Fibroblast of skin of back (primary cell): ENCODE data around the gene FOXB2. TPM values are rescaled to one million over a fixed set of nuclear protein-coding genes. Genes with fewer than 3 reads are reported as not detected.
"Not testable (repeated sequence)": the region's sequence is repeated elsewhere in the genome, so short reads cannot be mapped to it uniquely, and the experiment has no call there.

Experiments used
- DNase-seq: peaks from one replicate; pipeline ENCODE4 v3.0.0-alpha.2; 2013
- polyA plus RNA-seq, 2 experiments: library from polyadenylated mRNA; unstranded; fragments of 120-200 nt; gene quantifications; one replicate each; pipeline ENCODE4 v1.2.1, GENCODE V29; 2013; ENCODE audit not compliant: insufficient read length in 2 of 2

The FOXB2 gene
- polyA plus RNA-seq (2013, experiment 1 of 2; ENCODE audit: insufficient read length), result not detected
- not detected for polyA plus RNA-seq (2013, experiment 2 of 2; ENCODE audit: insufficient read length)

- no peak for DNase-seq
Observed at GRCh38 chr9:77019236-77019925, at the start of gene FOXB2. Gene FOXB2 (plus strand): TSS chr9:77019655. CDS start chr9:77019655, 0 bp downstream.

DNA sequence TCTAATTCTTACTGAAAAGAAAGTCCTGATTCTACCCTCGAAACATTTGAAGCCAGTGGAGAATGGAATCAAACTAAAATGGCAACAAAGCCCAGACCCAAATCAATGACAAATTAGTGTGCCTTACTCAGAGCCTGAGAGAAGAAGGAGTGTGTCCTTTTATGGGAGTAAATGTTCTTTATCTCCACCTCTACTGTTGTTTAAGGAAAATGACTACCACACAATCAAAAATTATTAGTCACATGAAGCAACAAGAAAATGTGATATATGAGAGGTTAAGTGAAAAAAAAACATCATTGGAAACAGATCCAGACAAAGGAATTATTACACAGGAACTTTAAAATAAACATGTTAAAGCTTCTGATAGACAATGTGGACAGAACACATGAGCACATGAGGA is 49.7 kb upstream of the FOXB2 start:
- DNase-seq, result no peak

DNA sequence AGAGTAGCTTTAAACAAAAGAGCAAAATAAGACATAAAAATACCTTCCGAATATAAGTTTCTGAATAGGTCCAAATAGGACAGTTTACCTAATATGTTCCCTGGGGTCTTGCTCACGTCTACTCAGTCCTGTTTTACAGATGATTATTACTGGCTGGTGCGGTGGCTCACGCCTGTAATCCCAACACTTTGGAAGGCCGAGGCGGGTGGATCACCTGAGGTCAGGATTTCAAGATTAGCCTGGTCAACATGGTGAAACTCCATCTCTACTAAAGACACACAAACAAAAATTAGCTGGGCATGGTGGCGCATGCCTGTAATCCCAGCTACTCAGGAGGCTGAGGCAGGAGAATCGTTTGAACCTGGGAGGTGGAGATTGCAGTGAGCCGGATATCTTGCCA is 40.6 kb upstream of the FOXB2 start:
- DNase-seq, result not testable (repeated sequence)

- no peak for DNase-seq
Observed at GRCh38 chr9:76980566-76980965, 38.9 kb upstream of the FOXB2 start.

- DNase-seq, result peak; percentile 65
Observed at GRCh38 chr9:76984486-76984885, 35.0 kb upstream of the FOXB2 start.

- DNase-seq, result peak; percentile 41
Observed at GRCh38 chr9:76985581-76985980, 33.9 kb upstream of the FOXB2 start.

DNA sequence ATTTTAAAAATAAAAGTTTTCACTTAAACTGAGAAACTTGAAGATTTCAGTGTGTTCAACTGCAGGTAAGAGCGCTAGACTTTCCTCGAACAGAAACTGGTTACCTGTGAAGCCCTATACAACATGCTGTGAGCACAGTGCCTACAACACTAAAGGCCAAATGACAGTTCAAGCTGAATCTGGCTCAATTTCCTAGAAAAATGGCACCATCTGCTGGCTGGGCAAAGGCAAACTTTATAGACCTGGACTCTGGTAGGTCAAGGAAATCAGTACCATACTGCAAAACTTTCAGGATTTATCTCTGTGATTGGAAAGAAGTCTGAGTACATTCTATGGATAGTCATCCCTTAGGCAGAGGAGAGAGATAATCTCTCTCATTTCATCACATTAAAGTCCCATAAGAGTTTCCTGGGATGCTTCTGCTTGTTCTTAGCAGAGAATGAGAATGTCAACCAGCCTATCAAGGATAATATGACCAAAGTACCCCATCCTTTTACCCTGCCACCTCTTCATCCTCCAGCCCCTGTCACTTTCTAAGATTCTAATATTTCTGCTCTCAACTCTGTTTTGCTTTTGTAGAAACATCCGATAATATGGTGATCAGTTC is 31.8 kb upstream of the FOXB2 start:
- DNase-seq, result peak; percentile 65

DNA sequence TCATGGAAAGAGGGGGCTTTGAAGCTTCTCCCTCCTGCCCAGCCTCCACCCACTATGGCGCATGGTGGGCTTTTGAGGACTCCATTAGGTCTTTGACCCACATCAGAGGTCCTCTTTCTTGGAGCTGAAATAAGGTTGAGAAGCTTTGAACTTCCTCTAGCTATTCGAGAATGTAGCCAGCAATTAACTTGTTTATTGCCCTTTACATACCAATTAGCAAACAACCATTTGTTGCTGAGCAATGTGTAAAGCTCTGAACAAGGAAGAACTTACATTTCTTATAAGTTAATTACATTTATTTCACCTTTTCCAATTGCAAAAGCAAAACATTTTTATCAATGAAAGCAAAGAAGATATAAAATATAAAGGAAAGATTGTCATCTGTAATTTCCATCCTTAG is 30.5 kb upstream of the FOXB2 start:
- DNase-seq, result no peak

GRCh38 chr9:76989501-76989900 is 30.0 kb upstream of the FOXB2 start:
- DNase-seq, result no peak

GRCh38 chr9:76996700-76997099 is 22.8 kb upstream of the FOXB2 start:
- peak; percentile 36 for DNase-seq

GRCh38 chr9:76999261-76999660 is 20.2 kb upstream of the FOXB2 start:
- no peak for DNase-seq

GRCh38 chr9:77000330-77000729 is 19.1 kb upstream of the FOXB2 start:
- DNase-seq, result no peak

GRCh38 chr9:77003366-77003765 is 16.1 kb upstream of the FOXB2 start:
- DNase-seq, result no peak

DNA sequence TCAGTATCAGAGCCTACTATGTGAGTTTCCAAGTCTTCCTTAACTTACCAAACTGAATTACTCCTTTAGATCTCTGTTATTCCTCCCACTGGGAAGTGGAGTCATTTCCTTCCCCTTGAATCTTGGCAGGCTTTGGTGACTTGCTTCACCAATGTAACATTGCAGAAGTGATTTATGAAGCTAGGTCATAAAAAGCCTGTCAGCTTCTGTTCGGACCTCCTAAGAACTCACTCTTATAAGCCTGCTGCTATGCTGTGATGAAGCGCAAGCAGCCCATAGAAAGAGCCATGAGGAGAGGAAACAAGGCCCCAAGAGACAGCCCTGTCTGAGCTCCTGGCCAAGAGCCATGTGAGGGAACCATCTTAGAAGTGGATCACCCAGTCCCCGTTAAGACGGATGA is 14.2 kb upstream of the FOXB2 start:
- no peak for DNase-seq

- DNase-seq, result no peak
Observed at GRCh38 chr9:77010527-77010926, 8.9 kb upstream of the FOXB2 start.

DNA sequence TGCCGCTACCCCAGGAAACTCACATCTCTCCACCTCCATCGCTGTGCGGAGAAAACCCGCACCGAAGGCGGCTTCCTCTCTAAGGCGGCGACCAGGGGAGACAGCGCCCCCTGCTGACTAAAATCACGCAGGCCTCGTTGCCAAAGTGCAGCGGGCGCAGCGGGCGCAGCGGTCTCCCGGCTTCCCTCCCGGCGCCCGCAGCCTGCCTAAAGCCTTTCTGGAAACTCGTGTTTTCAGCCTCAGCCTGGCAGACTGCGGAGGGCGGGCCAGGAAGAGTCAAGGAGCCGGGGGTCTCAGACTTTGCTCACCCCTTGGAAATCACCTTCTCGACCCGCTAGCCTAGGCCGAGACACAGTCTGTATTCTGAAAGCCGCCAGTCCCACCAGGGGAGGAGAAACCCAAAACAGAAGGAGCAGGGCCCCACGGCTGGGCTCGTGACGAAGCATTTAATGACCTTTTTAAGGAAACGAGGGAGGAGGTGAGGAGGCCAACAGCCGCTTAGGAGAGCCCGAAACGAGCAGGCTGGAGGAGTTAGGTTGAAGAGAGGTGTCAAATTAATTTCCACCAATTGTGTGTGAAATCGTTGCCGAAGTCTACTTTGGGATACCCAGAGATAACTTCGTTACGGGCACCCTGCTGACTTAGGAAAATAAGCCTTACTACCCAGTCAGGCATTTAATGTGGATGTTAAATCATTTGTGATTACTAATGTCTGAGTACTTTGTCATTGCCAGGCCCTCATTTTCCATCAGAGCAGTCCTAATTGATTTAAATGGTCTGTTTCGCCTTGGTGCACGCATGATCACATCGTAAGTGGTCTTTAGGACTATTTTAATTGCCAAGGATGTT is 7.3 kb upstream of the FOXB2 start:
- DNase-seq, result no peak

GRCh38 chr9:77013206-77013931 is 6.1 kb upstream of the FOXB2 start:
- no peak for DNase-seq

GRCh38 chr9:77013932-77014596 is 5.4 kb upstream of the FOXB2 start:
- no peak for DNase-seq

- DNase-seq, result no peak
Observed at GRCh38 chr9:77014597-77015263, 4.7 kb upstream of the FOXB2 start.

DNA sequence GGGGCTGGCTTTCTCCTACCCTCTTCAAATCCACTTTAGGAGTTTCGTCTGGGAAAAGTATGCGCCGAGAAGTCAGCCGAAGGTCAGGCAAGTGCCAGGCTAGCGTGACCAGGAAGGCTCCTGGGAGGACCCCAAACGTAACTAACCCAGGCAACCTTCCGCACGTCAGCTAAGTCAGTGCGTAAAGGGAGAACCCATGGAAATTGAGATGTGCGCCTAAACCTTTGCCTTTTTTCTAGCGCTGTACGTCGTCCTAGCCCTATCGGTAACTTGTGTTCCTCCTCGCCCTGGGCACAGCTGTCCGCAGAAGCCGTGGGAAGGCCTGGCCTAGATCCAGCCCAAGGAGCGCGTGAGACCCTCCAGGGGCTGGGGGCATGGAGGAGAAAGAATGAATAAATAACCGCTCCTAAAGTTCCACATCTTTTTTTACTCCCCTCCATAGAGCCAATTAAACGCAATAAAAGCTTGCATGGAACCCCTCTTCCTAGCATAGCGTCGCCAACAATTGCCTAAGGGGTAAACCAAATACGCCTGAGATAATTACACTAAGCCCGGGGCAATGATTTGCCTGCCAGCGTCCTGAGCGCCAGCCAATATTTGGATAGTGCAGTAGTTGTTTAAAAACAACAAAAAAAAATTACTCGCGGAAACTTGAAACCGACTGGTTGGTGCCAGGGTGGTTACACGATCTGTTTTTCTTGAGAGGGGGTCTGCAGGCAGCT is 4.0 kb upstream of the FOXB2 start:
- DNase-seq, result no peak

DNA sequence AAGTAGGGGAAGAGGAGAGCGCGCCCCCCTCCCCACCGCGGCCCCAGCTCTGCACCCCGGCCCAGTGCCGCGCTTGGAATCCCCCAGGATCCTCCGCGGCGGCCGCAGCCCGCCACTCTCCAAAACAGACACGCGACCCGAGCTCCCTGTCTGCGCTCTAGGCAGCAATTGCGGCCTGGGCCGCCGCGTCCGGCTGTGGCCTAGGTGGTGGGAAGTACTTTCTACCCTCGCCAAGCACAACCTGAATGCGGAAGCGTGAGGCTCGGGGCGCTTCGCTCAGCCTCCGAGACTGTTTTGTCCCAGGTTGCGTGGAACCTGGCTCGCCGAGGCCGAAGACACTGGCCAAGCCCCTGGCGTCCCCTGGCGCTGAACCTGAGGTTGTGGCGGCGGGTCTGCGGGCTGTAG is 3.3 kb upstream of the FOXB2 start:
- DNase-seq, result no peak
